ENCODE measurements around the gene DSG1. TPM values are rescaled to one million over a fixed set of nuclear protein-coding genes. Genes with fewer than 3 reads are reported as not detected.

The DSG1 gene
- total RNA-seq, 1 donor from 2014 or later, result not detected

Other genes starting within 250 kb of the DSG1 start
- 1.2 and 1.6 TPM in 2 replicates for gene DSC2, start 215.7 kb upstream of the DSG1 start, total RNA-seq
- gene DSC1, start 155.3 kb upstream of the DSG1 start, total RNA-seq, result not detected in 2 replicates
- not detected in 2 replicates for gene DSG4, start 58.6 kb downstream of the DSG1 start, total RNA-seq
- gene DSG3, start 129.6 kb downstream of the DSG1 start, total RNA-seq, result not detected in 2 replicates
- 16.6 and 18.5 TPM in 2 replicates for gene DSG2, start 180.0 kb downstream of the DSG1 start, total RNA-seq